Measurements from ENCODE around the gene GJB1.
A peak's percentile ranks its signal among the peaks of the same experiment; 100 is the strongest.

Gene GJB1

GRCh38 chrX:71215338-71215912 is 7.6 kb upstream of the GJB1 start:
- DNase-seq: no peak

- peak; percentile 38 for DNase-seq
These were observed 6.5 kb upstream of the GJB1 start for GRCh38 chrX:71216485-71216884.

DNA sequence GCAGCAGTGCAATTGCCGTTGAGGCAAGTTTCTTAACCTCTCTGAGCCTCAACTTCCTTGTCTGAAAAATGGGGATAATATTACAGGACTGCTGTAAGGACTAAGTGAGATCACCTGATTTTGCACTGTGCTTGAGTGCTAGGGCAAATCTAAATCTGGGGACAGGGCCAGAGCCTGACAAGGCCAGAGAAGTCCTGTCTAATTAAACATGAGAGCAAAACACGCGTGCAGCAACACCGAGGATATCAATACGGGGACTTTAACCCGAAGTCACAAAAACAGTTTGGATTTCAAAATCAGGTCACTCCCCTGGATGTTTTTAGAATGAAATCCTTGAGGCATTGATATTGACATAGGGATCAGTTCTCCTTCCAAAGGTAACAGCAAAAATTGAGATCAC is 5.7 kb upstream of the GJB1 start:
- no peak for DNase-seq

DNA sequence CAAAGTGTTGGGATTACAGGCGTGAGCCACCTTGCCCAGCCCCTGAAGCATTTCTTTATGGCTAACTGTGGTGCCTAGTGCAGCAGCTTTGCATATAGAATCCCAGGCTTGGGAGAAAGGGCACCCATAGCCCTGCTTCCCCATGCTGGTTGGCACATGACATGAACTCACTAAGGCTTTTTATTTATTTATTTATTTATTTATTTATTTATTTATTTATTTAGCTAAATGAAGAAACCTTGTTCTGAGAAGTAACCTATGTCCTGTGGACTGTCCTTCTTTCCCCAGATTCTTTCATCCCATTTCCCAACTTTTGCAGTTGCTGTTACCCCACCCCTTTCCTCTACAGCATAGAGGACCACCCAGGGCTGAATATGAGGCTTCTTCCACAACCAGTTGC is 1.9 kb upstream of the GJB1 start:
- no peak for DNase-seq

GRCh38 chrX:71224098-71224708 is 1.2 kb downstream of the GJB1 start:
- no peak for DNase-seq

DNA sequence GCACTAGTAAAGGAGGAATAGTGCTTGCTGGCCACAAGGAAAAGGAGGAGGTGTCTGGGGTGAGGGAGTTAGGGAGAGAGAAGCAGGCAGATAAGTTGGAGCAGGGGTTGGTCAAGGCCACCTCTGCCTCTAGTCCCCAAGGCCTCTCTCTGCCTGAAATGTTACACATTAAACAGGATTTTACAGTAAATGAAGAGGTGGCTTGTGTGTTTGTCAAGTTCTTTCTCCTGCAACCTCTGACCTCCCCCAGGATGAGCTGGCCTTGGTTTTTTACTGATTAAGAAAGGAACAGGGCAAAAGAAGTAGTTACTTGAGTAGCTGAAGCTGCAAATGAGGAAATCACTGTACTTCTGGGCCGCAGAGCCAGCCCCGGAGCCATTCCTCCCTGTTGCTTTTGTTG is 2.0 kb downstream of the GJB1 start:
- no peak for DNase-seq

- DNase-seq: no peak
These were observed 2.7 kb downstream of the GJB1 start for GRCh38 chrX:71225676-71226075.

GRCh38 chrX:71227370-71228062 is 4.5 kb downstream of the GJB1 start:
- DNase-seq: no peak

GRCh38 chrX:71228063-71228642 is 5.1 kb downstream of the GJB1 start:
- DNase-seq: no peak

GRCh38 chrX:71235482-71235881 is 12.5 kb downstream of the GJB1 start:
- DNase-seq: no peak

DNA sequence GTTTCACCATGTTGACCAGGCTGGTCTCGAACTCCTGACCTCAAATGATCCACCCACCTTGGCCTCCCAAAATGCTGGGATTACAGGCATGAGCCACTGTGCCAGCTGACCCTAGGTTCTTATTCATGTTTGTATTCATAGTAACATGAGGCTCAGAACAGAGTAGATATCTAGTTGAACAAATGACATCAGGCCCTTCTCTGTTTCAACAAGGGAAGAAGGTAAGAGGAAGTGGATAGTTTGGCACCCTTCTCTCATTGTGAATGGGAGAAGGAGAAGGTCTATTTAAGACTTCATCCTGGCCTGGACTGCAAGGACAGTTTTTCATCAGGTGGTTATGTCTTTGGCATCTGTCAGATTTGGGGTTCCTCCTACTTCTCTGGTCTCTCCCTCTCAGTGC is 13.8 kb downstream of the GJB1 start:
- no peak for DNase-seq

DNA sequence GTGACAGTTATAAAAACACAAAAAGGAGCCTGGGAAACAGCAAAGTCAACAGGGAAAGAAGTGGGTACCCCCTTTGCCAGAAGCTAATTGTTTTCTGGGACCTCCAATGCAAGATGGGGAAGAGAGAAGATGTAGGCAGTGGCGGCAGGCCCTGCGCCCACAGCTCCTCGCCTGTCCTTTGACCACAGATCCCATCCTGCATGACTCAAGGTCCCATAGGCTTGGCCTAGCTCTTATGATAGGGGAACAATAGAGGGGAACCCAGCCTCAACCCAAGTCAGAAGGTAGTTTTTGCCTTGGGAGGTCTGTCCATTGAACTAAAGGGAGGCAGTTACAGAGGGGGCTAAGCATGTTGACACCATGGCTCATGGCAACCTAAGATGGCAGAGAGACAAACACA is 16.8 kb downstream of the GJB1 start:
- DNase-seq: no peak

DNA sequence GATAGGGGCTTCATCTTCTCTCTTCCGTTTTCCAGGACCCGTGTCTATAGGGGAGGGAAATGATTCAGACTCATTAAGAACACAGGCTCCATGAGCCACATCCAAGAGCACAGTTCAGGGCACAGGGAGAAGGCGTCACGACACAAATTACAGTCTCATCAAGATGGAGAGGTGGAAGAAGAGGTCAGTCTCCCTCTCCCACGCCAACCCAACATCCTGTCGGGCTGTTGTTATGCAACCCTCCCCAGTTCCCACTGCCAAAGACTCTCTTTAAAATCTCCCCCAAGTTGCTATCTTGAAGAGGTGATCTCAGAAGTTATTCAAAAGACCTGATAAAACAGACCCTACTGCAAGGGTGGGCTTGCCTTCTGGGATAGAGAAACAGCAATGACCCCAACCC is 18.3 kb downstream of the GJB1 start:
- no peak for DNase-seq

GRCh38 chrX:71244359-71245128 is 21.5 kb downstream of the GJB1 start:
- DNase-seq: no peak

GRCh38 chrX:71245159-71245558 is 22.1 kb downstream of the GJB1 start:
- DNase-seq: no peak

GRCh38 chrX:71250841-71251240 is 27.8 kb downstream of the GJB1 start:
- no peak for DNase-seq

DNA sequence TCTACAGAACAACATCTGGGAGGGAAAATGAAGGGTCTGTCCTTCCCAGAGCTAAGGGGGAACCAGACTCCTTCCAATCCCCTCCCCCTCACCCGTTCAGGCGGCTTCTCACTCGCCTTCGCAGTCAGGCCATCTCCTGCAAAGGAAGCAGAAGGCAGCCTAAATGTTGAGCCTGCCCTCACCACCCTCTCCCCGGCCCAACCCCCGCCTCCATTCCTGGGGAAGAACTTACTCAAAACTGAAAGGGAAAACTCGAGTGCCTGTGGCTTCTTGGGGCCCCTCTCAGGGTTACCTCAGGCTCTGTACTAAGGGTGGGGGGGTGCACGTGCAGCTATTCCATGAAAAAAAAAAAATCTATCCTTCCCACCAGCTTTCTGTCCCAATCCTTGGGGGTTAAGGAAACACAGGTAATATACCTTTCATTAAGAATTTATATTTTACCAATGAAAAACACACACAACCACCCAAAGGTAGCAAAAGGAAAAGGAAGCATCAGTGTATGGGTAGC is 28.5 kb downstream of the GJB1 start:
- no peak for DNase-seq

DNA sequence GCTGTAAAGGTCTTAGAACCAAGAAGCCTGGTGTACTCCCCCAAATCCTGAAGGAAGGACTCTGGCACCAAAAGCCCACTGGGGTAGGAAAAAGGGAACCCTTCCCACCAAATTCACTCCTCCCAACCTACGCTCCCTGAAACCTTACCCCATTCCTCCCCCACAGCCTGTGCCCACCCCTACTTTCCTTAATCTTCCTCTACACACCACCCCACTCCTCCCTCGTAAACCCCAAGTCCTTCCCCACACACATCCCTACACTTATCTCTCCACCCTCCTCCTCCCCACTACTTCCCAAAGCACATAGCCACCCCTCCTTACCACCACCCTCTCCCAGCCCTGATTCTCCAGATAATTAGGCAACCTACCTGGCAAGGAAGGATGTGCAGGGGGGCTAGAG is 29.2 kb downstream of the GJB1 start:
- DNase-seq: no peak

GRCh38 chrX:71253253-71254091 is 30.4 kb downstream of the GJB1 start:
- peak; percentile 28 for DNase-seq

GRCh38 chrX:71254092-71254963 is 31.3 kb downstream of the GJB1 start, which contains the start of gene ZMYM3:
Gene ZMYM3, minus strand, starts transcription at chrX:71254140. Its CDS starts 885 bp downstream, at chrX:71253255.
- DNase-seq: peak; percentile 89

DNA sequence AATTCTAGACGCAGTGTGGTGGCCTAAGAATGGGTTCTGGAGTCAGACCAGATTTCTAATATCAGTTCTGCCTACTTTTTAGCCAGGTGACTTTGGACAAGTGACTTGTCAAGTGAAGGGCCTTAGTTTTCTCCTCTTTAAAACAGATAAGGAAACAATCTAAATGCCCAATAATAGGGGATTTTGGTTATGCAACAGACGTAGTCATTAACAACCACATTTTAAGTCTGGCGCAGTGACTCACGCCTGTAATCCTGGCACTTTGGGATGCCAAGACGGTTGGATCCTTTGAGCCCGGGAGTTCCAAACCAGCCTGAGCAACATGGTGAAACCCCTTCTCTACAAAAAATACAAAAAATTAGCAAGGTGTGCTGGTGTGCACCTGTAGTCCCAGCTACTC is 33.0 kb downstream of the GJB1 start:
- no peak for DNase-seq

Data from NCI-H2227 treated with DMSO at 0.1 percent for 48 hours (cell line).